ENCODE measurements around the gene MBOAT2.
"Not testable (repeated sequence)": the region's sequence is repeated elsewhere in the genome, so short reads cannot be mapped to it uniquely, and the experiment has no call there.

The MBOAT2 gene

DNA sequence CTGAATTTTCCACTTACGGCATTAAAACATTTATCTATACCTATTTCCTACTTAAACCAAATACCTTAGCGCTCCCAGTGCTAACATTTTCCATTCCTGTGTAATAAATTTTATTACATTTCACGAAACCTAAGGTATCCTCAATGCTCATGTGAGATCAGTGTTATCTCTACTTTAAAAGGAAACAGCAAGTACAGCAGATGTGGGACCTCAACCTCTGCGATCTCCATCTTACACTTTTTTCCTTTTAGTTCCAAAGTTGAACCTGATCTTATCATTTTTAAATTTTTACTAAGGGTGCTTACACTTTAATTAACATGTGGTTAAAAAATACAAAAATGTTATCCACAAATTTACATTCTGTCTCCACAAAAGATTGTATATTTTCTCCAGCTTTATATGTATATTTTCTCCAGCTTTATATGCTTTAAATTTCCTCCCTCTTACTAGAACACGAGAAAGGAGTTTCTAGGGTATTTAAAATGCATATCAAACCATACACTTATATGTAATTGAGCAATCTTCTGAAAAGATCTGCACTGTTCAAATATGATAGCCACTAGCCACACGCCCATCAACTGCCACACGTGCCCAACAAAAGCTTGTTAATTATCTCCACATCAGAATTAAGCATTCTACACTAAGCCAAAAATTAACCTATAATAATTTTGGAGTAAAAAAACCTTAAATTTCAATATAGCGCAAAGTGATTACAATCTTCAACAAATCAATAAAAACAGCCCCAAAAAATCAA lies 38.1 kb downstream of the MBOAT2 start:
- in situ Hi-C loops (cut with HindIII; ENCODE audit: low sequenced_read_pairs), result no loop called here

DNA sequence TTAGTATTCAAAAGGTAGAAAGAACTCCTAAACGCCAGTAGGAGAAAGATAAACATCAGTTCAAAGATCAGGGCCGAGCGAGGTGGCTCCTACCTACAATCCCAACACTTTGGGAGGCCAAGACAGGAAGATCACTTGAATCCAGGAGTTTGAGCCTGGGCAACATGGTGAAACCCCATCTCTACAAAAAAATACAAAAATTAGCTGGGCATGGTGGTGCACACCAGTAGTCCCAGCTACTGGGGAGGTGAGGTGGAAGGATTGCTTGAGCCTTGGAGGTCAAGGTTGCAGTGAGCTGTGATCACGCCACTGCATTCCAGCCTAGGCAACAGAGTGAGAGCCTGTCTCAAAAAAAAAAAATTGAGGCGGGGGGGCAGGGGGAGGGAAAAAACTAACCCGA lies 40.6 kb downstream of the MBOAT2 start:
- in situ Hi-C loops (cut with HindIII; ENCODE audit: low sequenced_read_pairs), result no loop called here

DNA sequence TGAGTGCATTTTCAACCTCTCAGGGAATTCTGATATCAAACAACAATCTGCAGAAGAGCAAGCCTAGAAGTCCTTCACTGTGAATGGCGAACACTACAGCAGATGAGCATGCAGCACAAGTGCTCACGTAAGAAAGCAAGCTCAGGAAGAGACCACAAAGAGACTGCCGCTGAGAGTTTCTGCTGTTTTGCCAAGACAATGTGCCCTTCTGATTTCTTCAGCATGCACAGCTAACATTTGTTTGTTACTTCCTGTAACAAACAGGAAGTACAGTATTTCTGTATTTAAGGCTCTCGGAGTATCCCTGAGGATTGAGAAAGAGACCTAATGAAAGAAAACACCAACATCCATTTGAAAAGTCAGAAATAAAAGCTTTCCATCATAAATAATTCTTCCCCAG lies 45.9 kb downstream of the MBOAT2 start:
- in situ Hi-C loops (cut with HindIII; ENCODE audit: low sequenced_read_pairs), result no loop called here

DNA sequence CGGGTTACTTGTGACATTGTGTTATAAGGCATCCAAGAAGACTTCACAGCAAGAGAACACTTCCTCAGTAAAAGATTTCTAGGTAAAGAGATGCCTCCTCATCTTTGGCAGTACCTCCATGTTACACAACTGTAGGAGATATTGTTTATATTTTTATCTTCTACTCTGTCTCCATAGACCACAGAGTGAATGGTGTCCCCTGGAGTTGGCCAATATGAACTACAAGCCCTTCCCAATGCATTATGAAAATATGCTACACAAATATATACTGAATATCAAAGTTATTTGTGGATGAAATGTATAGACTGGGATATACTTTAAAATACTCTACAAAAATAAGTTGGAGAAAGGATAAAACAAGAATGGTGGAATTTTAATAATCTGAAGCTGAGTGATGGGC lies 46.7 kb downstream of the MBOAT2 start:
- in situ Hi-C loops (cut with HindIII; ENCODE audit: low sequenced_read_pairs), result no loop called here

DNA sequence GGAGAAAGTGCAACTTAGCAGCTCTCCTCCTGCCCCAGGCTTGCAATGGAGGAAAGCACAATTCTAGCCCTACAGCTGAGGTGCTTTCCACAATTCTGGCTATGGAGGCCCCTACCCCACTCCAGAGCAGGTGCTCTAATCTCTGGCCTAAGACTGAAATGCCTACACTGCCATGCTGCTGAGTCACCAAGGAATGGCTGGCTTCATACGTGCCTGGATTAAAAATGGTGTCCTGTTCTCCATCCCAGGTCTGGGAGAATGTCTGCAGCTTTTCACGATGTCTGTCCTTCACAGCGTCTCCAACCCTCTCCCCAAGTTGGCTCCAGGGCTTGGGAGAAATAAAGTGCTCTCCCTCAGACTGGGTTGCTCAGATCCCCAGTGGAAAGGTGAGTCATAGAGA lies 48.5 kb downstream of the MBOAT2 start:
- in situ Hi-C loops (cut with HindIII; ENCODE audit: low sequenced_read_pairs), result no loop called here

DNA sequence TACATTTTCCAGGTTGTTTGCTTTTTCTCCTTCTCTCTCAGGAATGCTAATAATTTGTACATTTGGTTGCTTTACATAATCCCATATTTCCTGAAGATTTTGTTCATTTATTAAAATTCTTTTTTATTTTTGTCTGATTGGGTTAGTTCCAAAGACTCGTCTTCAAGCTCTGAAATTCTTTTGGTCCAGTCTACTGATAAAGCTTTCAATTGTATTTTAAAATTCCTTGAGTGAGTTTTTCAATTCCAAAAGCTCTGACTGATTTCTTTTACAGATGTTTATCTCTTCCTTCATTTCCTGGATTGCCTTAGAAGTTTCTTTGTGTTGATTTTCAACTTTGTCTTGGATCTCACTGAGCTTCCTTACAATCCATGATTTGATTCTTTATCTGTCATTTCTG lies 50.0 kb downstream of the MBOAT2 start:
- in situ Hi-C loops (cut with HindIII; ENCODE audit: low sequenced_read_pairs), result no loop called here

DNA sequence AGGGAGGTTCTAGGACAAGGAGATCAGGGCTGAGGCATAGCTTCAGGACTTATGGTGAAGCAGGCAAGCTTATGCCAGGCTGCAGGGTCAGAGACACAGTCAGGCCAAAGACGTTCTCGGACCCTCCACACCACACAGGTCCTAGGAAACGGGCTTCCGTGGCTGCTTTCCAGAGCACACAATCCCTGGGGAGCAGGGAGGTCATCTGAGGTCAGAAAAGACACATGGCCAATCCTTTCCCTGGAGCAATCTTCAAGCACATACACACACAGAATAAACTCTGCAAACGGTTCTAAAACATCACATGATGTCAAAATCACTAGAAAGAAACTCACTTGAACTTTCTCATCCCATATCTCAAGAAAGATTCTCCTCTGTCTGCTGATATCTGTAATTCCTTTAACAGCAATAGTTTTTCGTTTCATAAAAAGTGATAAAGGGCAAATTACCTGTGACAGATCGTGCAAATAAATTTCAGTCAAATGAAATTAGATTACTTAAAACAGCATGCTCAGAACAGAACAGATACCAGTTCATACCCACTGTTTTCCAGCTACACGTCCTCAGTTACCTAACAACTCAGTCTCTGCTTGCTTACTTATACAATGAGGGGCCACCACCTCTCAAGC lies 63.9 kb downstream of the MBOAT2 start:
- in situ Hi-C loops (cut with HindIII; ENCODE audit: low sequenced_read_pairs), result no loop called here

DNA sequence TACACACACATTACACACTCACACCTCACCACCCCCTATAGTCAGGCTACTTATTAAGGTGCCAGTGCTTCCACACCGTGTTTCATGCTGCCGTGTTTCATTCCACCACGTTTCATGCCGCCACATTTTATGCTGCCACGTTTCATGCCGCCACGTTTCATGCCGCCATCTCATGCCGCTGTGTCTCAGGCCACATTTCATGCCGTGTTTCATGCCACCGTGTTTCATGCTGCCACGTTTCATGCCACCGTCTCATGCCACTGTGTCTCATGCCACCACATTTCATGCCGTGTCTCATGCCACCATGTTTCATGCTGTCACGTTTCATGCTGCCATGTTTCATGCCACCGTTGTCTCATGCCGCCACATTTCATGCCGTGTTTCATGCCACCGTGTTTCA lies 65.1 kb downstream of the MBOAT2 start:
- in situ Hi-C loops (cut with HindIII; ENCODE audit: low sequenced_read_pairs), result no loop called here

DNA sequence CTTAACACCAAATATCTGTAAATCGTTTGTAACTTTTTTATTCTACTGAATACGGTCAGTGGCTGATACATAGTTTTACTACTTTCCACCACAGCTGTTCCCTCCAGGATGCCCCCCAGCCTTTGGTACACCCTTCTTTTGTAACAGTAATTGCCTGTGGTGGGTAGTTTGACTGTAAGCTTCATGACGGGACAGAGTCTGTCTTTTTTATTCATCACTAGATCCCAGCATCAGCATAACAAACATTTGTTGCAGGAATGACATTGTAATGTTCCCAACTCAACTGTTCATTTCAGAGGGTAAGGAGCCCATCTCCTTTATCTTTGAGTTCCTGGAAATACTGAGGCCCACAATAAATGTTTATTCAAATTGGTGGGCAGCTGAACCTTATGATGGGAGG lies 67.5 kb downstream of the MBOAT2 start:
- in situ Hi-C loops (cut with HindIII; ENCODE audit: low sequenced_read_pairs), result no loop called here

DNA sequence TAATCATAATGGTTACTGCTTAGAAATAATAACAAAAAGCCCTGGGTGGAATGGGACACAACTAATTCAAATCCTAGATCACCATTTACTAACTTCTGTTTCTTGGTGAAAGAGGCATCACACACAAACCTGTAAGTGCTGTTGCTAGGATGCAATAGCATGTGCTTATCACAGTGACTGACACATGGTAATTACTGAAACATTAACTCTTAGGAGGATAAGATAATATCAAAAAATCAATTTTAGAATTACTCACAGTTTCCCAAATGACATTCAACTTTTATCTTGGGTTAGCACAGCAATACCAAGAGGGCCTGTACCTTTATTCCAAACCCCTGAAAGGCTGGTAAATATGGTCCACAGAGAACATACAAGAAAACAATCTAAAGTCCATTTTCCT lies 69.1 kb downstream of the MBOAT2 start:
- in situ Hi-C loops (cut with HindIII; ENCODE audit: low sequenced_read_pairs), result no loop called here

DNA sequence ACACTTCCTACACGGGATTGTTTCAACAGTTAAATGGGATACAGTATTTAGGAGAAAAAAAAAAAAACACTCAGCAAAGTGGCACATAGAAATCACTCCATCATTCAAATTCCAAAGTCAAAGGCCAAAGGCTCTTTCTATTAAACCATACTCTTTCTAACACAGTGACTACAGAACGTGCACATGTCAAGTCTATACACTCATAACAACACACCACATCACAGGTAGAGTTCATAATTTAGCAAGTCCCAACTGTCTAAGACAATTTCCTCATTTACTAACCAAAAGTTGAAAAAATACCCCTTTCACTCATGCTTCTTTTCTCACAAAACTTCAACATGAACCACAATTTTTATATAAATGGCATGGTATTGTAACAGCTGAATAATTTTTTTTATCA lies 70.8 kb downstream of the MBOAT2 start:
- in situ Hi-C loops (cut with HindIII; ENCODE audit: low sequenced_read_pairs), result no loop called here

DNA sequence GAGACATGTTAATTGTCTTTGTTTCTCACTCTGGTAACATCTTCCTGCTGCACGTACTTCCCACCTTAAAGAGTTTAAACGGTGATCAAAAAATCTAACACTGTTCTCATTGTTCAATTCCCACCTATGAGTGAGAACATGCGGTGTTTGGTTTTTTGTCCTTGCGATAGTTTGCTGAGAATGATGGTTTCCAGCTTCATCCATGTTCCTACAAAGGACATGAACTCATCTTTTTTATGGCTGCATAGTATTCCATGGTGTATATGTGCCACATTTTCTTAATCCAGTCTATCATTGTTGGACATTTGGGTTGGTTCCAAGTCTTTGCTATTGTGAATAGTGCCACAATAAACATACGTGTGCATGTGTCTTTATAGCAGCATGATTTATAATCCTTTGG lies 73.3 kb downstream of the MBOAT2 start:
- in situ Hi-C loops (cut with HindIII; ENCODE audit: low sequenced_read_pairs), result not testable (repeated sequence)

DNA sequence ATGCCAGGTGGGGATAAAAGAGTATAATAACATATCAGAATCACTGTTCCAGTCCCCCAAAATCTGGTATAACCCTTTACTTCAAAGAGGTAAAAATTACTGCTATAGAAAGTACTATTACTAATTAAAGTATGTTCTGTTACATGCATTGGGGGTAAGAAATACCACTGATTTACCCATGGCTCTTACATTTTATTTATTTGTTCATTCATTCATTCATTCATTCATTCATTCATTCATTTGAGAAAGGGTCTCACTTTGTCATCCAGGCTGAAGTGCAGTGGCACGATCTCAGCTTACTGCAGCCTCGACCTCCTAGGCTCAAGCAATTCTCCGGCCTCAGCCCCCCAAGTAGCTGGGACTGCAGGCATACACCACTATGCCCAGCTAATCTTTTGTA lies 74.4 kb downstream of the MBOAT2 start:
- in situ Hi-C loops (cut with HindIII; ENCODE audit: low sequenced_read_pairs), result no loop called here

DNA sequence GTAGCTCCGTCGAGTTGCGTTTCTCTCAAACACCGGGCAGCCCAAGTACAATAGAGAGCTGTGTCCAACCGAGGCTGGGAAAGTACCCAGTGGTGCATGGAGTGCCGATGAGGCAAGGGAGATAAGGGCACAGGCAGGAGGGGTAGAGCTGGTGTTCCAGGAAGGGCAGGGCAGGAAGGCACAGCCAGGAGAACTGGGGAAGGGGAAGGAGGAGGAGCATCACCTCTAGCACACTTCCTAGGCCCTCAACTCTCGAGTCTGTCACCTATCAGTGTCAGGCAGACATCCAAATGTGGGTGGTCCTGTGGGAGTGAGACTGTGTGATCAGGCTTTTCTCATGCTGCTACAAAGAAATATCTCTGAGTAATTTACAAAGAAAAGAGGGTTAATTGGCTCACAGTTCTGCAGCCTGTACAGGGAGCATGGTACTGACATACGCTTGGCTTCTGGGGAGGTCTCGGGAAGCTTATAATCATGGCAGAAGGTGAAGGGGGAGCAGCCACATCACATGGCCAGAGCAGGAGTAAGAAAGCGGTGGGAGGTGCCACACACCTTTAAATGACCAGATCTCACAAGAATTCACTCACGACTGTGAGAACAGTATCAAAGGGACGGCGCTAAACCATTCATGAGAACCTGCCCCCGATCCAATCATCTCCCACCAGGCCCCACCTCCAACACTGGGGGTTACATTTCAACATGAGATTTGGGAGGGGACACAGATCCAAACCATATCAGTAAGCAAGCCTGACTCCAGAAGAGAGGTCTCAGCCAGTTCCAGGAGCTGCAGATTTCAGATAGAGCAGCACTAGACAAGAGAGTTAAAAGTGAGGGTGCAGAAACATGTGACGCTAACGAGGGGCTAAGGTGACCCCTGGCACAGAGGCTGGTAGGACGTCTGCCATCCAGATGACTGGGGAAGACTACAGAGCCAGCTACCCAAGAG lies 75.7 kb downstream of the MBOAT2 start:
- in situ Hi-C loops (cut with HindIII; ENCODE audit: low sequenced_read_pairs), result no loop called here

DNA sequence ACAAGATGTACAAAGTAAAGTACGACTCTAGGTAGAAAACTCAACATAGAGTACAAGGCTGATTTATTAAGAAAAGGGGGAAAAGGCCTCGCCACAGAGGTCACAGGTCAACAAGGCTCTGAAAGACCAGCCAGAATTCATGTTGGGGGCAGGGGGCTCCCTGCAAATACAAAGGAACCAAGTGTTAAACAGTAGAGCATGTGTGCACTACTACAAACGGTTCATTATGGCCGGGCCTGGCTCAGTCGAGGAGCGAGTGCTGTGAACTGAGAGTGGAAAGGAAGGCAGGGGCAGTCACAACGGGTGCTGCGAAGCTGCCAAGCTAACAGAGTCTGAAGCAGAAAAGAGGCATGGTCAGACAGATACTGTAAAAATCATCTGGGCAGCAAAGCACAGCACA lies 77.1 kb downstream of the MBOAT2 start:
- in situ Hi-C loops (cut with HindIII; ENCODE audit: low sequenced_read_pairs), result no loop called here

DNA sequence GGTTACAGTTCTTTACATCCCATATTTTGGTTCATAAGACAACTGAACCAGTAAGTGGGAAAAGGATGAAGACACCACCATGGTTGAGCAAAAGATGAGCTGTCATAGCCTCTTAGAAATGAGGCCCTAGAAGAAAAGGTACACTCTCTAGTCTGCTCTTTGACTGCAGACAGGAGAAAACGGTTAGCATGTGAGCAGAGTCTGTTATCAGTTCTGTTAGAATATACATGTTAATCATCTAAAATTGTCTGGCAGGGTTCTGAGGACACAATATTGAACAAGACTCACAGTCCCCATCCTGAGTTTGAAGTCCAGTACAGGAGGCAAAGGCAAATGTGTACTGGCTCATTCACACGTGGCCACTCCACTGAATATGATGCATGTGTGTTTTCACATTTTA lies 78.1 kb downstream of the MBOAT2 start:
- in situ Hi-C loops (cut with HindIII; ENCODE audit: low sequenced_read_pairs), result no loop called here

DNA sequence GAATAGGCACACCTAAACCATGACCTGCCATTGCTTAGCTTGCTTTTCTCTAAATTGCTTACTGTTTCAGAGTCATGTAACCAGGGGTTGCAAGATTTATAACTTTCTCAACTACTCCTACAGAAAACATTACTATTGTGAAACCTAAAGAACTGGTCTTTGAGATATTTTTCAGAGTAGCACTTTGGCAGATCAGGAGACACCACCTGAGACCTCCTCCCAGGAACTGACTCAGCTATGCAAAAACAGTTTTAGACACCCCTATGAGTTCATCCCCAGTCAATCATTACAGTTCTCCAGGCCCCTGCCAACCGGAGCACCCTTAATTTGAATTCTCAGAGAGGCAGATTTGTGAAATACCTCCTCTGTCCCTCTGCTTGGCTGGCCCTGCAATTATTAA lies 80.3 kb downstream of the MBOAT2 start:
- in situ Hi-C loops (cut with HindIII; ENCODE audit: low sequenced_read_pairs), result no loop called here

DNA sequence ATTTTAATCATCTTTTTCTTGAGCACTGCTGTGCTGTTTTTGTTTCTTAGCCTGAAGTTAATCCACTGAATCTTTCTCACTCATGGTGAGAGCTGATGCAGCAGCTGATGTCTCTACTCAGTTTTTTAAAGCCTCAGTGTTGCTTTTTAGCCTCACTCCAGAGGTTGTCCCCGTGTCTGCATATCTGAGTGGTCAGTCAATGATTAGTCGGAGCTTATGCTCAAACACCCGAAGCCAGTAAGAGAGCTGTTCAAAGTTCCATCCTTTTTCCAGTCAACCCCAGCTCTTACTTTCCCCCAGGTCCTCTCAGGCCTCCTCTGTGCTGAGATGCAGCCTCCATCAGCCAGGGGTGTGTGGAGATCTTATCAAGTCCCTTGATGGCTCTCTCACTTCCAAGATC lies 81.1 kb downstream of the MBOAT2 start:
- in situ Hi-C loops (cut with HindIII; ENCODE audit: low sequenced_read_pairs), result no loop called here

DNA sequence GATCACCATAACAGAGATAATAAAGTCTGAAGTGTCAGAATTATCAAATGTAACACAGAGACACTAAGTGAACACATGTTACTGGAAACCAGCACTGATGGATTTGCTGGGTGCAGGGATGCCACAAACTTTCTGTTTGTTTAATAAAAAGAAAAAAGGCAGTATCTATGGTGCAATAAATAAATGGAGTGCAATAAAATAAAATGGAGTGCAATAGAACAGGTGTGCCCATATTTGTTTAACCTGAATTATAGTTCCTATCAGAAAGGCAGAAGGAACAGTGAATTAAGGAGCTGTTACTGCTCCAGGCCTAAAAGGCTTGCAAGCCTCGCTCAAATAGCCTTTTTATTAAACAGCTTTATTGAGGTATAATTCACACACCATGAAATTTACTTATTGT lies 85.1 kb downstream of the MBOAT2 start:
- in situ Hi-C loops (cut with HindIII; ENCODE audit: low sequenced_read_pairs), result no loop called here

DNA sequence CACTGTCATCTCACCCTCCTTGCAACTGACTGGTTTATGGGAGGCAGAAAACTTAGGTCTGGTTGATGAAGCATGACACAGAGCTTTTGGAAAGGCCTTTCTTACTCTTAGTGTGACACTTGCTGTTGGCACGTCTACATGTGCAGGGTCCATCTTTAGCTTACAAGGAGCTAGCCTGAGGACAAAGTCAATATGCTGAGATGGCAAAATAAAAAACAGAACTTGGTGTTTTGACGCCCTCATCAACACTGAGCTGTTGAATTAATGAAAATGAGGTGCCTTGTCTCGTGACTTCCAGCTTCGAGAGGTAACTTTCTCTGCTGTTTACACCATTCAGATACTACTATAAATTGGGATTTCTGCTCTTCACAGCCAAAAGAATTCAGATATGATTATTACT lies 87.5 kb downstream of the MBOAT2 start:
- in situ Hi-C loops (cut with HindIII; ENCODE audit: low sequenced_read_pairs), result no loop called here

DNA sequence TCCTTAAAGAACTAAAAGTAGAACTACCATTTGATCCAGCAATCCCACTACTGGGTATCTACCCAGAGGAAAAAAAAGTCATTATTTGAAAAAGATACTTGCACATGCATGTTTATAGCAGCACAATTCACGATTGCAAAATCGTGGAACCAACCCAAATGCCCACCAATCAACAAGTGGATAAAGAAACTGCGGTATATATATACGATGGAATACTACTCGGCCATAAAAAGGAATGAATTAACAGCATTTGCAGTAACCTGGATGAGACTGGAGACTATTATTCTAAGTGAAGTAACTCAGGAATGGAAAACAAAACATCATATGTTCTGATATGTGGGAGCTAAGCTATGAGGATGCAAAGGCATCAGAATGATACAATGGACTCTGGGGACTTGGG lies 89.7 kb downstream of the MBOAT2 start:
- in situ Hi-C loops (cut with HindIII; ENCODE audit: low sequenced_read_pairs), result not testable (repeated sequence)

DNA sequence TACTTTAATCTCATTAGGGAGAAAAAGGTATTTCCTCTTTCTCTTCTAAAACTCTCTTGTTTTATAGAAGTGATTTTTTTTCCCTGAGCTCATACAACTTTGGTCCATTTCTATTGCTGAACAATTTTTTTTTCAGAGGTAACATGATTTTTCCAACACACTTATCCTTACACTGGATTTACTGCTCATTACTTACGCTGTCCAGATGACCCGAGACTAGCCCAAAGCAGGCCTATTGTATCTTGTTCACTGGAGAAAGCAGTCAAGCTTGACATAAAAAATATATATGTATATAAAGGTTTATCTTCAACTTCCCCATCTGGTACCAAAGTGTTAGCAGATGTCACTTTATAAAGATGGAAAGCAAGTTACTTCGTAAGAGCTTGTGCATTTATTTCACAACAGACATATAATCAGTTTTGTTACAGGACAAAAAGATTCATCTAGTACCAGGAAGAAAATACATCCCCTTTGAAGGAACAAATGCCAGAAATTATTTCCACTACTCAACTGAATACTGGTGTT lies 95.7 kb downstream of the MBOAT2 start:
- in situ Hi-C loops (cut with HindIII; ENCODE audit: low sequenced_read_pairs), result no loop called here
